ENCODE results near the gene IRS4.

IRS4 gene

GRCh38 chrX:108736509-108737479 is at the start of gene IRS4:
Gene IRS4 (minus strand): TSS chrX:108736563.
- peak; percentile 34 for DNase-seq

GRCh38 chrX:108772549-108772948 is 36.2 kb upstream of the IRS4 start:
- no peak for DNase-seq

- DNase-seq, result no peak
Measured at GRCh38 chrX:108763559-108763958, 27.2 kb upstream of the IRS4 start.

GRCh38 chrX:108740299-108740774 is 4.0 kb upstream of the IRS4 start:
- no peak for DNase-seq

- no peak for DNase-seq
Measured at GRCh38 chrX:108737754-108738153, 1.4 kb upstream of the IRS4 start.

- DNase-seq, result no peak
Measured at GRCh38 chrX:108735679-108736508, 469 bp downstream of the IRS4 start.

- no peak for DNase-seq
Measured at GRCh38 chrX:108735091-108735678, 1.2 kb downstream of the IRS4 start.

- no peak for DNase-seq
Measured at GRCh38 chrX:108734426-108734825, 1.9 kb downstream of the IRS4 start.

- no peak for DNase-seq
Measured at GRCh38 chrX:108732630-108733321, 3.6 kb downstream of the IRS4 start.

- no peak for DNase-seq
Measured at GRCh38 chrX:108731153-108731552, 5.2 kb downstream of the IRS4 start.

- DNase-seq, result no peak
Measured at GRCh38 chrX:108726748-108727147, 9.6 kb downstream of the IRS4 start.

GRCh38 chrX:108722561-108722960 is 13.8 kb downstream of the IRS4 start:
- DNase-seq, result no peak

- no peak for DNase-seq
Measured at GRCh38 chrX:108712886-108713285, 23.5 kb downstream of the IRS4 start.

GRCh38 chrX:108704839-108705238 is 31.5 kb downstream of the IRS4 start:
- DNase-seq, result no peak

GRCh38 chrX:108702530-108702929 is 33.8 kb downstream of the IRS4 start:
- no peak for DNase-seq

- no peak for DNase-seq
Measured at GRCh38 chrX:108701633-108702032, 34.7 kb downstream of the IRS4 start.

GRCh38 chrX:108699368-108699767 is 37.0 kb downstream of the IRS4 start:
- no peak for DNase-seq

- DNase-seq, result no peak
Measured at GRCh38 chrX:108696690-108697089, 39.7 kb downstream of the IRS4 start.

All from NCI-H226 (cell line).